NCI-H2227 (cell line): ENCODE data around the gene ASB10.

Source experiments
- DNase-seq: peaks from one replicate; lab custom pipeline; 2025; ENCODE audit not compliant: unreplicated experiment; lab: John Stamatoyannopoulos, UW

ASB10 gene

DNA sequence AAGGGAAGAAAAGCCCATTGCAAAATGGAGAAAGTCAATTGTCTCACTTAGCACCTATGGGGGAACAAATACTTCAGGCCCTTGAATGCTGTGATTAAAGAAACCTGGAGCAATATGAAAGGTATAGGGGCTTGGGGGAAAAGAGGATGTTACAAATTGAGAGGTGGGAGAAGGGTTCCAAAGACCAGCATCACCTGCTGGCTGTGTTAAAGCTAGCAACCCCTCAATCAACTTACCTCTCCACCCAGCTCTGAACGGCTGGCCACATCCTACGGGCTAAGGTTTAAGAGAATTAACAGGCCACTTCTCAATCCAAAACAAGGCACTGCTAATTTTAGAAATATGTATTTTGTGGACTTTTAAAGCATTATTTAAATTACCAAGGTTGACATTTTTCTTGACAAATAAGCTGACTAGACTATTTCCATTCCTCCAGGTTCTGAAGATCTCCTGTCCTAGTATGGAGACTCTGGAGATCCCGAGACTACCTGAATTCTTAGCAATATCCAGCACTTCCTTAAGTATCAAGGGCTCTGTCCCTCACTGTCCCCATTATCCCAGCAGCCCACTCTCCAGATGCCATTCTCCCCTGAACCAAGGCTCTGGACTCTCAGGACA lies 24.2 kb upstream of the ASB10 start:
- no peak for DNase-seq

DNA sequence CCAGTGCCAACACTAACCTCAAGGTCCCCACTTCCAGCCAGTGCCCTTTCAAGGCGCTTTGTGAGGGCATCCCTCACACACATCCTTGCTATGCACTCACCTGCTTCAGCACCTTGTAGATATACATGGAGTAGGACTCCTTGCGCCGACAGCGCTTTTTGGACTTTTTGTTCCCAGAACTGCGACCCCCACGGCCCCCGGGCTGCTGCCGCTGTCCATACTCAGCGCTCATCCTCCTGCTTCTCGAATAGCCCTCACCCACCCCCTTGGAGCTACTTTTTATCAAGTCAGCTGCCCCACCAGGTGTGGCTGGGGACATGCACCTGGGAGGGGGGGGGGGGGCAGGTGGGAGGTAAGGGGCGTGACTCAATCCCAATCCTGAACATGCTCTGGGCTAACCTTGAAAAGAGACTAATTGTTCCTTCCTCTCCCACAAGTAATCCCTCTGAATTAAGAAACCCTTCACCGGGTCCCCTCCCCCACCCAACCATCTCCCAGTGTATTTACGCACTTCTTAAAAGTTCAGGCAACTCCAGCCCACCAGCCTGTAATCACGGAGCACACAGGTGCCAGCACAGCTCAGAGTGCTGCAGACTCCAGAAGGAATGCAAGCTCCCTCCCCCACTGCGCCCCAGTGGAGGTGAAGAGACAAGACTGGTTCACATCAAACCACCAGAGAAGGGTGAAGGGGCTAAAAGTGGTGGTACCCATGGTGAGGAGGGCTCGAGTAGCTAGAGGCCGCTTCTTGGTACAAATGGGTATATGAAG lies 23.2 kb upstream of the ASB10 start, which contains the start of gene H2BK1:
Gene H2BK1 (minus strand): TSS at position 402 of the 768 bp plus-strand sequence. CDS start 170 bp downstream, at position 232.
- DNase-seq, result no peak

DNA sequence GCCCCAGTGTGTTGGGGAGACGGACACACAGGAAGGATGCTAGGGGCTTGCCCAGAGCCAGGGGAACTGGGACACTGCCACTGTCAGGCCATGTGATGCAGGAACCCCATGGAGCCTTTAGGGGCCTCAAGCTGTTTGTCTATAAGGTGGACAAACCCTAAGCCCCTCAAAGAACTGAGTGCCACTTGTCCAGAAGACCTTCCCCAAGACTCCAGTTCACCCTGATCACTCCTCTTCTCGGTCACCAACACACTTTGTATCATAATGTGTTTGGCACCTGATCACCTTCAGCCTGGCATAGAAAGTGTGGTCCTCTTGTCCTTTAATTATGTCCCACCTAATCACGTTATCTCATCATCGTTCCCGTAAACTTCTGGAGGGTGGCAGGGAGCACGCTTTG lies 22.5 kb upstream of the ASB10 start:
- no peak for DNase-seq

DNA sequence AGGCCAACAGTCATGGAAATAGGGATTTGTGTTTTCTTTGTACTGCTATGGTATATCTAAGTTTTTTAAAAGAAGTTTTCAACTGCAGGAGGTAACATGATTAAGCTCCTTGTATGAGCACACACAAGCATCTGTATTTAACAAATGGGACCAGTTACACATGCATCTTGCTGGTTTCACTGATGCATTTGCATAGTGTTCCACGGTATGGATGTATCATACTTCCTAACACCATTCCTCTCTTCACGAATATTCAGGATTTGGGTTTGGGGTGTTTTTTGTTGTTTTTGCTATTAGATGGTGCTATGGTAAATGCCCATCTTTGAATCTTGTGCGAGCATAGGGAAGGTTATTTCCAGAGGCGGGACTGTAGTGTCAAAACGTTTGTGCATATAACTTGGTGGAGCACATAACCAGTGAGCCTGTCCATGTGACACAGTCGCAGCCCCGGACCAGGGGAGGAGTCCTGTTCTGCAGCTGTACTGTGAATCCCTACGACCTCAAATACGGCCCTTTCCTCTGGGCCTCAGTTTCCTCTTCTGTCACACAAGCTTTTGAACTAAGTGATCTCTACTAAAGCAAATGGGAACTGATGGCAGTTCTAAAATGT lies 21.3 kb upstream of the ASB10 start:
- DNase-seq, result no peak

DNA sequence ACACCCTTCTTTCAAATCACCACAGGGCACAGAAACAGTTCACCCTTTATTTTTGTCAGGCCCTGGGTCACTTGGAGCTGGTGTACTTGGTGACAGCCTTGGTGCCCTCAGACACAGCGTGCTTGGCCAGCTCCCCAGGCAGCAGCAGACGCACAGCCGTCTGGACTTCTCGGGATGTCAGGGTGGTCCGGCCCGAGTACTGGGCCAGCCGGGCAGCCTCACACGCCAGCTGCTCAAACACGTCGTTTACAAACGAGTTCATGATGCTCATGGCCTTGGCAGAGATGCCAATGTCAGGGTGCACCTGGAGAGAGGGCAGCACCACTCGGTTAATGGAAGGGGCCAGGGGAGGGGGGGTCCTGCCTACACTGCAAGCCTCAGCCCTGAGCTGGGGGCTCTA lies 20.8 kb upstream of the ASB10 start:
- DNase-seq, result no peak

DNA sequence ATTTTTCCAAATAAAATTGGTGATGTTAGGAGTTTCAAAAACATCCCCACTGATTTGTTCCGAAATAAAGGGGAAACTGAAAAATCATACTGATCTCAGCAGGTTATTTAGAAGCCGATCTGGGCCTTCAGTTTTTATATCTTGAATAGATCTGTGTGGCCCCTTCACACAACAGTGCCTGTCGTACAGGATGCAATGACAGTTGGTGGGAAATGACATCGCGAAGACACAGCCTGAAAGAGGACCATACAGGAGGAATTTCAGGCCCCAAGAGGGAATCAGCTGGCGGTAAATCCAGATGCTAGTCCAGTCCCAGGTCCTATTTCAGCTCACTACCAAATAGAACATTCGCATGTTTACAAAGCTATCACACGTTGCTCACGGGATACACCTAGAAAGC lies 20.3 kb upstream of the ASB10 start:
- no peak for DNase-seq

DNA sequence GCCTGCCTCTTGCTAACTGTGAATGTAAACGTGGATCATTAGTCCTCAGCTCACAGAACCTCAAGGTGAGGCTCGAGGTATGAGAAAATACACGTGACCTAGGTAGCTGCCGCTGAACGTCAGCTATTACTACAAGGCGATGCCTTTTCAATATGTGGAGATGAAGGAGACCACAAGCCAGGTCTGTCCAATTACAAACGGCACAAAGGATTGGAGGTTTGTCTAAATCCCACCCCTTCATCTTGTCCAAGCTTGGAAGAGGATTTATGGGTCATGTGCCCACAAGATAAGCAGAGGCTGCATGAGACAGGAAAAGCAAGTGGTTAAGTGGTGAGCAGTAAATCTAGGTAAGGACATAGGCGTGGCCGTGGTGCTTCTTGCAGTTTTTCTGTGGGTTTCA lies 19.9 kb upstream of the ASB10 start:
- no peak for DNase-seq

DNA sequence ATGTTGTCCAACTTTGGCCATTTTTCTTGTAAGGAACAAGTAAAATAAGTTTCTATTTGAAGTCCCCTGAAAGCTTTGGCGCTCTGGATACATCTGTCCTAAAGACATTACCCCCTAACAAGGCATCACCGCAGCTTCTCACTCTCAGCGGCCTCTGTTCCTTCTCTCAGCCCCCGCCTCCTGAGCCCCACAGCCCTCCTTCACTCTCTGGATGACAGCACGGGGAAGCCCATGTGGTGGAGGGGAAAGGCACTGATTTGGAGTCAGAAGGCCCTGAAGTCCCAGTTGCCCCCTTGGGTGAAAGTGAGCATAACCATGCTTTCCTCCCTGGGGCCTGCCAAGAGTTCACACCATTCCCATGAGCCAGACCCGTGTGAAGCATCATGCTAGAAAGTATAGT lies 18.7 kb upstream of the ASB10 start:
- DNase-seq, result no peak

DNA sequence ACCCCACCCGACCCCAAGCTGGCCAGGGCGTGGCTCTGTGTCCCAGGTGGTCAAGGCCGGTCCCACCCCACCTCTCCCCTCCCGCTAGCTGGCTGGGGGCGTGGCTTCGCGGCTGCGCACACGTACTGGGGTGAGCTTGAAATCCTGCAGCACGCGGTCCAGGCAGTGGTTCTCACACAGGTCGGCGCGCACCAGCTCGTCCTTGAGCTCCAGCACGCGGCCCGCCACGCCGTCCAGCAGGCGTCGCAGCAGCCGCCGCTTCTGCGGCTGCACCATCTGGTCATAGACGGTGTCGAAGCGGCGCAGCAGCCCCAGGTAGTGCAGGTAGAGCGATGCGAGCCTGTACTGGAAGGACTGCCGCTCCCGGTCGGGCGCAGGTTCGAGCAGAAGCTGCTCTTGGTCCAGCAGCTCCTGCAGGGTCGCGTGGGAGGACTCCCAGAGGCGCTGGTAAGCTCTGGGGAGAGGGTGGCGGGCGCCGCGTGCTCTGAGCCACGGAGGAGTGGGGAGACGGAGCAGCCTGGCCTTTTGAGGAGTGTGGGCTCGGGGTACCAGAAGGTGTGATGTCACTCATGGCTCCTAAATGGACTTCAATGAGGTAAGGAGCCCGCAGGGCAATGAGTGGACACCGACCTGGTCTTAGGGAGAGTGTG lies 17.5 kb upstream of the ASB10 start:
- DNase-seq, result no peak

DNA sequence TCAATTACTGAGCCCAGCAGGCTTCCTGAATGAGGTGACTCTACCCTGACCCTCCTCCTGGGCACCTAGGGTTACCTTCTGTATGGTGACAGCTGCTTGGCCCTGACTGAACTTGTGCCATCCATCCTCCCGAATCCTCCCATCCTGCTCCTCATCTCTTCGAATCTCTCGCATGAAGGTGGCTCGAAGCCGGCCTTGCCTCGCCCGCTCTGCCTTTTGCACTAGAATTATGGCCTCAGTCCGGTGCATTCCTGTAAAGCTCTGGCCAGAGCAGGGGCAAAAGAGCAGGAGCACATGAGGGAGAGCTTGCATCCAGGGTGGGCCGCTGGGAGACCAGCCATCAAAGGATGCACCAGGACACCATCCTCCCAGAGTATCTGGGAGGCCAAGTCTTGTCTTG lies 15.8 kb upstream of the ASB10 start:
- no peak for DNase-seq

DNA sequence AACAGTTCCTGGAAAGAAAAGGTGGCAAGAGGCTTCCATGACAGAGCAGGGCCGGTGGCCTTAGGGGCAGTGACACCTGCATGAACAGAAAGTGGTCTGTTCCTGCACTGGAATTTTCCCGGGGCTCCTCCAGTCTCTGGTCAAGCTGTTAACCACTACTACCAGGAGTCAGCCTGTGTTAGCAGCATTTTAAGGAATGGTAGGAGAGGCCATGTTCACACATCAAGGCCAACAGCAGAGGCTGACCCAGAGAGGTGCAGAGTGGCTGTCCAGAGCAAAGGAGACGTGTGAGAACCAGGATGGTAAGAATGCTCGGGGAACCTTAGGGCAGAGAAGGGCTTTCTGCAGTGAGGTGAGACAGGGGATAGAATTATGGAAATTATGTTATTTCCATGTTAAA lies 14.7 kb upstream of the ASB10 start:
- no peak for DNase-seq

DNA sequence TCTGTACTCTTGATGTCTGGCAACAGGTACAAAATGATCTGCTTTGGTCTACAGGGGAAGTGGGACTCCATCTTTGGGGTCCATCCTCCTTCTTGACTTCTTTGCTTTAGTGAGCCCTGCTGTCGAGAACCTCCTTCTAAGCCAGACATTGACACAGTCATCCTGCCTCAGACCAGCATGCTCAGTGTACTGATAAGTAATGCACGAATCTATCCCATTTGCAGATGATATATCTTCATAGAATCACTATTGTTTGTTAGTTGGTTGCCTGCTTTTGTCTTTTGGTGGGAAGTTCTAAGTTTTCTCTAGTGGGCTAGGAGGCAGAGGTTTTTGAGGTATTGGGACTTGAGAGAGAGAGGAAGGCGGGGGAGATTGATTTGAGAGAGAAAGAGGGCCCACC lies 14.3 kb upstream of the ASB10 start:
- no peak for DNase-seq

DNA sequence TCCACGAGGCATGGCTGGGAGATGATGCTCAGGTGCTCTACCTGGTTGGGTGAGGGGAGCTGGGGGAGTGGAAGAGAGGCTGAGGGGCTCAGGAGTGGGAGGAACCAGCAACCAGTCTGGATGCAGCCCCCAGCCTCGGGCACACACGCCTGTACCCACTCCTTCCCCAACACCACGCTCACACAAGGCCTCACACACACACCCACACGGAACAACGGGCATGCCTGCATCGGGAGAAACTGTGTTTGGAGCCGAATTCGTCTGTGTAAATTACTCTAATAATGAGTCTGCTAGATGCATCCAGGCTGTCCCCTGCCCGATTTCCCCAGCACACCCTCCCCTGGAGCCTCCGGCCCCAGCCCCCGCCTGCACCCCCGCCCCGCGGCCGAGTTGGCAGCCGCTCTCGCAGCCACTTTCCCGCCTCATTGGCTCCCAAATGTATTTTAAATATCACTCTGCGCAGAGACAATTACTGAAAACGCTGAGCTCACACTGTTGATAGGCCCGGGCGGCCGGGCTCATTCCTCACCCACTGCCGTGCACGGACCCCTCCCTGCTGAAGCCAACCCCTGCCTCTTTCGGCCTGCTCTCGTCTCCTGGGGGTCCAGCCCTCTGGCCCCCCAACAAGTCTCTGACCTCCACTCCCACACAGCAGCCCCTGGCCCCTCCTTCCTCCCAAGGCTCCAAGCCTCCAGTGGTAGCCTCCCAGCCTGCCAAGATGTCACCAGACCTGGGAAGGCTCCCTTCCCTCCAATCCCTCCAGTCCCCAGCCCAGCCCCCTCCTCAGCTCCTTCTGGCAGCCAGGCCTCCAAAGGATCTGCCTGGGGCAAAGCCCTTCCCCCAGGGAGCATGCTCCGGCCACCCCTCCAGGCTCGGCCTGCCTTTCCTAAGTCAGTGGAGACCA lies 12.1 kb upstream of the ASB10 start:
- peak; percentile 85 for DNase-seq

DNA sequence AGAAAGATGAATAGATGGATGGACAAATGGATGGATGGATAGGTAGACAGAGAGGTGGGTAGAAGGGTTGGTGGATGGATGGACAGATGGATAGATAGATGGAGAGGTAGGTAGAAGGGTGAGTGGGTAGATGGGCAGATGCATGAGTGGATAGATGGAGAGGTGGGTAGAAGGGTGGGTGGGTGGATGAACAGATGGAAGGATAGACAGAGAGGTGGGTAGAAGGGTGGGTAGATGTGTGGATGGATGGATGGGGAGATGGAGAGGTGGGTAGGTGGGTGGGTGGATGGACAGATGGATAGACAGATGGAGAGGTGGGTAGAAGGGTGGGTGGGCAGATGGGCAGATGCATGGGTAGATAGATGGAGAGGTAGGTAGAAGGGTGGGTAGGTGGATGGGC lies 10.9 kb upstream of the ASB10 start:
- DNase-seq, result no peak

DNA sequence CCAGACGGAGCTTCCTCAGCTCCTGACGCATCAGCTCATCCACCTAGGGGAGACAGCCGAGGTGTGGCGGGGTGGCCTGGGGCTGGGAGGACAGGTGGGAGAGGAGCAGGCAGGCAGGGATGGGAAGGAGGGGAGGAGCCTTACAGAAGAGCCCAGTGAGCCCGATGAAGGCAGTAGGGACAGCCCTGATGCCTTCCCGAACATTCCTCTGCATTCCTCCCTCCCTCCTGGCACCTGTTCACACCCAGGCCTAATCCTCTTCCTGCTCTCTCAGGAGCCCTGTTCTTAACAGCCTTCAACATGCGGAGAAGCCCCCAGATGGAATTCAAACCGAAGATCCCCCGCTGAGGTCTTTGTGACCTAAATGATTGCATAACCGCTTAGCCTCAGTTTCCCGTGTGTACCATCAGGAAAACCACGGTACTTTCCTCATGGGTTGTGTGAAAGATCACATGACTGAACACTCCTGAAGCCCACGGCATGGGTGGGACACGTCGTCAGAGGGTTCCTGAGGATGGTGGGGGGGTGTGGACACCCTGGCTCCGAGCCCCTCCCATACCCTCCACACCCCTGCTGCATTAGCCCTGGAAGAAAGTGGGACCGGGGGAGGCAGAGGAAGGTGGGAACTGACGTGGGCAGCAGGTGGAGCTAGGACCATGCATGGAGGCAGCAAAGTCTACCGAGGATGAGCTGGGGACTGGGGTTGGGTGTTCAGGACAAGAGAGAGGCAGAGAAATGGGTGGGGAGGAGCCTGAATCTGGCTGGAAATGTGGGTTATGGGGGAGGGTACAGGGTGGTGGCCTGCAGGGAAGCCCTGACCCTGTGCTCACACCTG lies 8.8 kb upstream of the ASB10 start:
- no peak for DNase-seq

DNA sequence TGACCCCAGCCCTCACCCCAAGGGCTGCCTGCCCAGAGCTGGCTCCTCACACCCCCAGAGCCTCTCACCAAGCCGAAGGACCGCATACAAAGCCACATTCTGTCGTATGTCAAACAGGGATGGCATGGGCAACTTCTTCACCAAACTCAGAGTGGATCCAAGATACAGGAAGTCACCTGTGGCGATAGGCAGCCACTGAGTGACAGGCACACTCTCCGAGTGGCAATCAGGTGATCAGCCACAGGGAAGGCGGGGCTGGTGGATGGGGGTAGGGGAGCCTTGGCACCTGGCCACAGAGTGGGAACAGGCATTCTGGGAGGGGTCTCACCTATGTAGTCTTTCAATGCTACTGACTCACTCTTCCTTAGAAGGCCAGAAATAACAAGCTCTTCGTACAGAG lies 7.1 kb upstream of the ASB10 start:
- DNase-seq, result no peak

DNA sequence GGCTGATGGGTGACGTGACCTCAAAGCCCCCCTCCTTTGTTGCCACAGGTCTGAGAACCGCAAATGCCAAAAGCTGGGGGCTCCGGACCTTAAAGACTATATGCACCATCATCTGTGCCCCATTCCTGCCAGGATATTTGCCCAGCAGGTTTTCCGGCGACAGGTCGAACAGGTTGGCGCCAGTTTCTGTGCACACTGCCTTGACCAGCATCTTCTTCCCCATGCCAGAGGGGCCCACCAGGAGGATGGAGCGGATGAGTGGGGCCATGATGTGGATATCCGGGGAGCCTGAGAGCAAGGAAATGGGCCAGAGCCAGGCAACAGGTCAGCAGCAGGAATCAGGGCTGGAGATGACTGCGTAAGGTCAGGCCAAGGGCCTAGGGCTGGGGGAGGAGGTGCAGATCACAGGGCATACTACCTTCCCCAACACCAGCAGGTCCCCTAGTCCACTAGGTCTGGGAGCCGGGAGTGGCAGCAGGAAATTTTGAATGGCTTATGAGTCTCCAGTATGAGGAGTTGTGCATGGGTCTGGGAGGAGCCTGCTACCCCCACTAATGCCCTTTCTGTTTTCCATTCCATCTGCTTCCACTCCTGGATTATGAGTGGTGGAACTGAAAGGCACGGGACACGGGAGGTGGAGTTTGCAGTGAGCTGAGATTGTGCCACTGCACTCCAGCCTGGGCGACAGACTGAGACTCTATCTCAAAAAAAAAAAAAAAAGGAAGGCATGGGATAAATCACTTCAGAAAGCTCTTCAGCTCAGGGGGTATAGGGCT lies 6.3 kb upstream of the ASB10 start:
- DNase-seq, result no peak

DNA sequence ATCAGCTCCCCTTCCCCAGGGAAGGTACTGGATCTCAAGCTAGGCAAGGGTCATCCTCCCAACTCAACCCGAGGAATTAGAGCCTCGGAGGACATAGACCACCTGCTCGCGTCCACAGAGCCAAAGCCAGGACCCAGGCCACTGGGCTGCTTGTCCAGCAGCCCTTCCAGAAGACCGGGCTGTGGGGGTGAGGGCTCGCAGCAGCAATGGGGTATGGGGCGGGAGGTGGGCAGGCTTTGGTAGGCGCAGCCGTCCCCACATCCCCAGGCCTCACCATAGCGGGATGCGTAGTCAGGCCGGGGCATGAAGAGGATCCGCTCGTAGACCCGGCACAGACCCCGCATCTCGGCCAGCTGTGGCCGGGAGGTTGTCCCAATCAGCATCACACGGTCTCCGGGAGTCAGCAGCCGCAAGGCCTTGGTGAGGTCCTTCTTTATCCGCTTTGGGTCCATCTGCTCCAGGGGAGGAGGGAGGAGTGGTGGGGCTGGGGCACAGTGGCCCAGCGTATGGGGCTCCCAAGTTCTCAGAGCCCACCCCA lies 5.0 kb upstream of the ASB10 start:
- DNase-seq, result no peak

DNA sequence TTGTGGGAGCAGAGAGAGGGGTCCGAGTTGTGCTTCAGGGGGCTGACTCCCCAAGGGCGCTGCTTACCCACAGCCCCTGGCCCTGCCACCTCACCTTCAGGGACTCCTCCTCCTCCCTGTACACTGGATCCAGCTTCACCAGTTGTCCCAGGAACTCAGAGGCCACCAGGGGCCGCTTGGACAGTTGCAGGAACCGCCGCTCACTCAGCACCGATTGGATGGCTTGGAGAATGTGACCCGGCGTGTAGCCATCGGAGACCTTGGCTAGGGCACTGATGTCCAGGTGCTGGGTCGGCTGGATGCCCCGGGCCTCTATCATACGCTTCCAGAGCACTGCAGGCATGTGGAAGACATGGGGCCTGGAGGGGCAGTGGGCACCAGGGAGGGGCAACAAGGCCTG lies 4.5 kb upstream of the ASB10 start:
- DNase-seq, result no peak
